ENCODE results near the gene FAM120B.
"Not testable (repeated sequence)": the region's sequence is repeated elsewhere in the genome, so short reads cannot be mapped to it uniquely, and the experiment has no call there.

Gene FAM120B

GRCh38 chr6:170307080-170307545 lies 555 bp downstream of the FAM120B start:
- DNase-seq, result no peak

GRCh38 chr6:170308761-170309160 lies 2.2 kb downstream of the FAM120B start:
- no peak for DNase-seq

- no peak for DNase-seq
These were observed 5.1 kb downstream of the FAM120B start for GRCh38 chr6:170311696-170312095.

GRCh38 chr6:170312876-170313275 lies 6.3 kb downstream of the FAM120B start:
- DNase-seq, result no peak

- no peak for DNase-seq
These were observed 7.2 kb downstream of the FAM120B start for GRCh38 chr6:170313716-170314295.

GRCh38 chr6:170314983-170315382 lies 8.4 kb downstream of the FAM120B start:
- no peak for DNase-seq

- no peak for DNase-seq
These were observed 9.5 kb downstream of the FAM120B start for GRCh38 chr6:170316071-170316470.

- DNase-seq, result no peak
These were observed 10.5 kb downstream of the FAM120B start for GRCh38 chr6:170317076-170317475.

- no peak for DNase-seq
These were observed 11.2 kb downstream of the FAM120B start for GRCh38 chr6:170317718-170318117.

- DNase-seq, result no peak
These were observed 22.8 kb downstream of the FAM120B start for GRCh38 chr6:170329321-170329720.

- DNase-seq, result not testable (repeated sequence)
These were observed 28.6 kb downstream of the FAM120B start for GRCh38 chr6:170335199-170335598.

- no peak for DNase-seq
These were observed 38.3 kb downstream of the FAM120B start for GRCh38 chr6:170344631-170345576.

- DNase-seq, result no peak
These were observed 39.1 kb downstream of the FAM120B start for GRCh38 chr6:170345662-170346061.

GRCh38 chr6:170346649-170347048 lies 40.1 kb downstream of the FAM120B start:
- no peak for DNase-seq

- no peak for DNase-seq
These were observed 40.5 kb downstream of the FAM120B start for GRCh38 chr6:170347091-170347490.

- DNase-seq, result no peak
These were observed 41.4 kb downstream of the FAM120B start for GRCh38 chr6:170347975-170348374.

GRCh38 chr6:170351456-170351855 lies 44.9 kb downstream of the FAM120B start:
- DNase-seq, result not testable (repeated sequence)

GRCh38 chr6:170355190-170355589 lies 48.6 kb downstream of the FAM120B start:
- DNase-seq, result not testable (repeated sequence)

- DNase-seq, result no peak
These were observed 49.1 kb downstream of the FAM120B start for GRCh38 chr6:170355661-170356060.

- DNase-seq, result no peak
These were observed 51.3 kb downstream of the FAM120B start for GRCh38 chr6:170357812-170358211.

GRCh38 chr6:170358496-170358895 lies 51.9 kb downstream of the FAM120B start:
- no peak for DNase-seq

GRCh38 chr6:170360476-170360875 lies 53.9 kb downstream of the FAM120B start:
- no peak for DNase-seq

GRCh38 chr6:170361335-170361734 lies 54.8 kb downstream of the FAM120B start:
- no peak for DNase-seq

GRCh38 chr6:170362121-170362520 lies 55.6 kb downstream of the FAM120B start:
- no peak for DNase-seq
